T-helper 1 cell treated with Interleukin-12 subunit alpha and Interleukin-12 subunit beta and Interleukin-4 antibody, amounts not matched to agents 30 μg/mL and 1 μg/mL, for 36 hours (primary cell): Measurements from ENCODE around the gene MYEOV.

Experiments used
- H3K27ac Mint-ChIP-seq: one replicate; pipeline ENCODE4 v1.8.0; 2021; ENCODE audit warnings: mild to moderate bottlenecking, mixed read lengths
- H3K27me3 Mint-ChIP-seq: one replicate; pipeline ENCODE4 v1.8.0; 2021; ENCODE audit warnings: low read depth, mixed read lengths
- H3K36me3 Mint-ChIP-seq: one replicate; pipeline ENCODE4 v1.8.0; 2021; ENCODE audit warnings: low read depth, mixed read lengths
- H3K4me1 Mint-ChIP-seq: one replicate; pipeline ENCODE4 v1.8.0; 2021; ENCODE audit warnings: low read depth, mixed read lengths
- H3K4me3 Mint-ChIP-seq: one replicate; pipeline ENCODE4 v1.8.0; 2021; ENCODE audit warnings: mild to moderate bottlenecking, moderate library complexity, mixed read lengths
- H3K9me3 Mint-ChIP-seq: one replicate; pipeline ENCODE4 v1.8.0; 2021; ENCODE audit warnings: mixed read lengths

Gene MYEOV

DNA sequence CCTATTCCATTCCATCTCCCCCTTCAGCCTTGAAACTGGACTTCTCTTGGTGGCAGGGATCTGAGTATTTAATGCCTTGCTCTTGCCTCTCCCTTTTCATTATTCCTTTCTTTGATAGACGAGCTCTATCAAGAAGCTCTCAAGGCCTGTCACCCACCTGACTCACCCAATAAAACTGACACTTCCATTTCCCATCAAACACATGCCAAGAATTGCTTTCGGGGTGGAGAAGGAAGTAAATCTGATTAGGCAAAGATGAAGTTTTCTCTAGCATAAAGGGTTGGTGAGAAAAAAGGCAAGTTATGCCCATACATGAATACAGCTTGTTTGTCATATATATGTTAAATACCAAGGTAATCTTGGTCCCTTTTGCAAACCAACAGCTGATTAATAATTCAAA, 34.9 kb upstream of the MYEOV start:
- H3K27ac Mint-ChIP-seq, result no peak overlapping the region
- H3K4me1 Mint-ChIP-seq, result no peaks in the 10 kb centered on the region
- no peaks in the 10 kb centered on the region for H3K36me3 Mint-ChIP-seq
- peaks cover 28% of the 10 kb centered on the region for H3K9me3 Mint-ChIP-seq
- H3K4me3 Mint-ChIP-seq, result no peak overlapping the region
- no peaks in the 10 kb centered on the region for H3K27me3 Mint-ChIP-seq

DNA sequence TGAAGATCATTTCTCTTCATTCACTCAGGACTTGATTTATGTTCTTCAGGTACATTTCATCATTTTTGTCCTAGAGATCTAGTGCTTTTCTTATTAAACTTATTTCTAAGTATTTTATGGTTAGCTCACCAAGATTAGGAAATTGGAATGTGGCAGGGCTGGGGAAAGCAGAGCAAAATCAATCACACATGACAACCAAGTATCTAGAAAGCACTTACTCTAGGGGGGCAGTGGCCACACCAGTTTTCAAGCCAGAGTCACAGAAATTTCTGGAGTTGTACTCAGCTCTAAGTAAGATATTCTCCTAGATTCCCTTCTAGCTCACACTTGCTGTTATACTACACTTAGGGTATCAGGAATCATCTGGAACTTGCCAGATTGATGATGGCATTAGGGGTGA, 33.3 kb upstream of the MYEOV start:
- Mint-ChIP-seq H3K36me3 (no peaks in the 10 kb centered on the region), H3K4me1 (no peaks in the 10 kb centered on the region), H3K9me3 (peaks cover 19% of the 10 kb centered on the region), H3K4me3 (no peak overlapping the region), H3K27ac (no peak overlapping the region), H3K27me3 (no peaks in the 10 kb centered on the region)

DNA sequence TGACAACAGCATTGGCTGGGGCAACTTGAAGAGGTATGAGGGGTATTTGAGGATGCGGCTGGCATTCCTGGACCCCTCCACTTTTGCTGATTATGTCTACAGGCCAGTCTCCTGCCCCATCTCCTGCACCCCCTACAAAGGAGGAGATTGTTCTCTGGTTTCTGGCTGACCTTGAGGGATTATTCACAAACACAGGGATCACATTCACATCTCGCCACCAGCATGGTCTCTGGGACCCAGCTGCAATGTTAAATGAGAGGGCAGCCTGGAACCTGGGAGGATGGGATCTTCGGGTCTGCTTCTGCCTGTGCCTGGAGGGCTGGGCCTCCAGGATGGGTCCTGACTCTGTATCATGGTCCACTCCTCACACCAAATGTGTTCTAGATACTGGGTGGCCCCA, 32.8 kb upstream of the MYEOV start:
- H3K27me3 Mint-ChIP-seq, result no peaks in the 10 kb centered on the region
- no peak overlapping the region for H3K27ac Mint-ChIP-seq
- no peaks in the 10 kb centered on the region for H3K4me1 Mint-ChIP-seq
- H3K9me3 Mint-ChIP-seq, result peaks cover 14% of the 10 kb centered on the region
- H3K36me3 Mint-ChIP-seq, result no peaks in the 10 kb centered on the region
- no peak overlapping the region for H3K4me3 Mint-ChIP-seq

DNA sequence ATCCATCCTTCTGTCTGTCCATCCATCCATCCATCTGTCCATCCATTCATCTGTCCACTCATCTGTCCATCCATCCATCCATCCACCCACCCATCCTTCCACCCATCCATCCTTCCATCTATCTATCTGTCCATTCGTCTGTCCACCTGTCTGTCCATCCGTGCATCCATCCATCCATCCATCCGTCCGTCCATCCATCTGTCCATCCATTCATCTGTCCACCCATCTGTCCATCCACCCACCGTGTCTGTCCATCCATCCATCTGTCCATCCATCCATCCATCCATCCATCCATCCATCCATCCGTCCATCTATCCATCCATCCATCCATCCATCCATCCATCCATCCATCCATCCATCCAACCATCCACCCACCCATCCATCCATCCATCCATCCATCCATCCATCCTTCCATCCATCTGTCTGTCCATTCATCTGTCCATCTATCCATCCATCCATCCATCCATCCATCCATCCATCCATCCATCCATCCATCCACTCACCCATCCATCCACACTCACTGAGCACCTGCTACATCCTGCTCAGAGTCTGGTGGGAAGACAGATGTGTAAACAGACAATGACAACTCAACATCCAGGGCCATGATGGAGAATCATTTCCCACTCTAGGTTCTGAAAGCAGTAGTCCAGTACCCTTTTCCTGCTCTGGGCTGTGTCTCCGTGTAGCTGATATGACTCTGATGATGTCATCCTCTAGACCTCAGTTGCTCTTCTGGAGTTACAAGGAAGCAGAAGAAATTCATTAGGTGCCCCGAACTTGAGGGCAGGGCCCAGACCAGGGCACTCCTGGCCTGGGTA, 30.8 kb upstream of the MYEOV start:
- H3K4me3 Mint-ChIP-seq, result no peak overlapping the region
- H3K27me3 Mint-ChIP-seq, result no peaks in the 10 kb centered on the region
- H3K36me3 Mint-ChIP-seq, result no peaks in the 10 kb centered on the region
- H3K4me1 Mint-ChIP-seq, result no peaks in the 10 kb centered on the region
- peaks cover 8% of the 10 kb centered on the region for H3K9me3 Mint-ChIP-seq
- H3K27ac Mint-ChIP-seq, result no peak overlapping the region

DNA sequence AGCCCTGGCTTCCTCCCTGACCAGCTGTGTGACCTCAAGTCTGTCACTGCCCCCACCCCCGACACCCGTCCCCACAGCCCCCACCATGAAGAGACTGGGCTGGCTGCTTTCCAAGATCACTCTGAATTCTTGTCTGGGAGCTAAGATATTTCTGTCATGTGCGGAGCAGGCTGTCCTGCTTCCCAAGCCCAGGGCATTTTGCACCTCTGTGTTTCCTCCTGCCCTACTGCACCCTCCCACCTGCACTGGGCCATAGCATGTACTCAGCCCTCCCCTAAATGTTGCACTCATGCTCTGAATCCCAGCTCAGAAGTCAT, 30.3 kb upstream of the MYEOV start:
- Mint-ChIP-seq H3K27me3 (no peaks in the 10 kb centered on the region), H3K4me3 (no peak overlapping the region), H3K4me1 (no peaks in the 10 kb centered on the region), H3K9me3 (peaks cover 8% of the 10 kb centered on the region), H3K36me3 (no peaks in the 10 kb centered on the region), H3K27ac (no peak overlapping the region)

DNA sequence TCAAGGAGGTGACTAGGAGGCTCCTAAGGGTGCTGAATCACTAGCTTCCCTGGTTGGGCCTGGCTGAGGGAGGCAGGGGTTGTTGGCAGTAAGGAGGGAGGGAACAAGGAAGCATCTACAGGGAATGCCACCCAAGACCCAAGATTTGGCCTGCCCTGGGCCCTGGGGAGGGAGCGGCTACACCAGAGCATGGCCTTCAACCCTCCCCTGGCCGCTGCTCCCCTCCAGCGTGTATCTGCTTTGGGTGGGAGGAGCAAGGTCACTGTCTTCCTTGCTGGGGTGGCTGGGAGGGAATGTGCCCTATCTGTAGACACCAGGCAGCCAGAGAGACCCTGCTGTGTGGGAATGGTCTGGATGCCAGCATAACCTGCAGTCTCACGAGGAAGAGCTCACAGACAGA, 29.5 kb upstream of the MYEOV start:
- no peak overlapping the region for H3K4me3 Mint-ChIP-seq
- no peaks in the 10 kb centered on the region for H3K4me1 Mint-ChIP-seq
- H3K27me3 Mint-ChIP-seq, result no peaks in the 10 kb centered on the region
- H3K36me3 Mint-ChIP-seq, result no peaks in the 10 kb centered on the region
- peaks cover 8% of the 10 kb centered on the region for H3K9me3 Mint-ChIP-seq
- H3K27ac Mint-ChIP-seq, result no peak overlapping the region

DNA sequence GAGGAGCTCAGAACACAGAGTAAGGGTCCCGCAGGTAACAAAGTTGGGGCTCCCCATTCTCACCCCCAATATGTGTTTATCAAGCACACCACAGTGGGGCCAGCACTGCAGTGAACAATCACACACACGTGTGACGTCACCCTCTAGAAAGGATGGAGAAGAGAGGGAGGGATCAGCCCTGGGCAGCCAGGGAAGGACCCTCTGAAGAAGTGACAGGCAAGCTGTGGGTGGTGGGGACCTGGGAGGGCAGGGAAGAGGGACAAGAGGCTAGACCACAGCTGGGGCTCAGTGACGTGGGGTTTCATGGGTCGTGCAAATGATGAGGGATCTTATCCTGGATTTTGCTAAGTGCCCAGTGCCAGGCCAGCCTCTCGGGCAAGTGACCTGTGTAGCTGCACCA, 28.7 kb upstream of the MYEOV start:
- H3K4me1 Mint-ChIP-seq, result no peaks in the 10 kb centered on the region
- H3K9me3 Mint-ChIP-seq, result peaks cover 8% of the 10 kb centered on the region
- H3K27ac Mint-ChIP-seq, result no peak overlapping the region
- H3K4me3 Mint-ChIP-seq, result no peak overlapping the region
- no peaks in the 10 kb centered on the region for H3K27me3 Mint-ChIP-seq
- H3K36me3 Mint-ChIP-seq, result no peaks in the 10 kb centered on the region

DNA sequence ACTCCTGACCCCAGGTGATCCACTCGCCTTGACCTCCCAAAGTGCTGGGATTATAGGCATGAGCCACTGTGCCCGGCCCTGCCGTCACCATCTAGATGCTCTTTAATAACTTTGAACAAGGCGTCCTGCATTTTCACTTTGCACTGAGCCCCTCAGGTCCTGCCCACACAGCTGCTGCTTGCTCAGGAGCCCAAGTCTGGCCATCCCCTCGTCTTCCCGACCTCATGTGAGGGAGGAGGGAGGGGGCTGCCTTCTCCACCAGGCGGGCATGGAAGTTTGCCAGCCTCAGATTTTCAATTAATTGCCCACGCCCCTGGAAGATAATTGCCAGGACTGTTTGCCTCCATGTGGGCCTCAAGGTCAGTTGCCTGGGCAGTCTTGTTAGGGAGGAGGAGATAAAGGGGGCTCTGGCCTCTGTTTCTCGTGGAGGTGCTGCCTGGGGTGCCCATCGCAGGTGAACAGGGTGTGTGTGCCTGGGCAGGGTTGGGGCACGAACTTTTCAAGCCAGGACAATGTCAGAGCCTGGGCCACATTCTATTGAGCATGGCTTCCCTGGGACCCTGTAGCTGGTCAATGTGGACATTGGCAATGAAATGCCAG, 27.9 kb upstream of the MYEOV start:
- Mint-ChIP-seq H3K9me3 (peaks cover 8% of the 10 kb centered on the region), H3K27me3 (no peaks in the 10 kb centered on the region), H3K4me3 (no peak overlapping the region), H3K36me3 (no peaks in the 10 kb centered on the region), H3K27ac (no peak overlapping the region), H3K4me1 (no peaks in the 10 kb centered on the region)

DNA sequence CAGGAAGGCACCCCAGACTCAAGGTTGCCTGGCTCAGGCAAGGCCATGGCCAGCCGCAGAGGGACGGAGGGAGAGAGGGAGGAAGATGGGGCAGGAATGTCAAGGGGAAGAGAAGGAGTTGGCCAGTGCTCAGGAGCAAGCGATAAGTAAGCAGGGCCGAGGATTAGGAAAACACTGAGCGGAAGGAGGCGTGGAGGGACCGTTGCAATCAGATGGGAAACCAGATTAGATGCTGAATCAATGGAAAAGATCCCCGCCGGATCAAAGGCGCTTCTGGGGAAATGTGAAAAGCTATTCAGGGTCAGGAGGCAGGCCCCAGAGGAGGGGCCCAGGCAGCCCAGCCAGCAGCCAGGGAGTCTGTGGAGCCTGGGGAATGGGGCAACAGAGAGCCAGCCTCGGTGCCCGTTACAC, 26.6 kb upstream of the MYEOV start:
- Mint-ChIP-seq H3K9me3 (peaks cover 5% of the 10 kb centered on the region), H3K27me3 (no peaks in the 10 kb centered on the region), H3K36me3 (no peaks in the 10 kb centered on the region), H3K4me3 (no peak overlapping the region), H3K4me1 (no peaks in the 10 kb centered on the region), H3K27ac (no peak overlapping the region)

DNA sequence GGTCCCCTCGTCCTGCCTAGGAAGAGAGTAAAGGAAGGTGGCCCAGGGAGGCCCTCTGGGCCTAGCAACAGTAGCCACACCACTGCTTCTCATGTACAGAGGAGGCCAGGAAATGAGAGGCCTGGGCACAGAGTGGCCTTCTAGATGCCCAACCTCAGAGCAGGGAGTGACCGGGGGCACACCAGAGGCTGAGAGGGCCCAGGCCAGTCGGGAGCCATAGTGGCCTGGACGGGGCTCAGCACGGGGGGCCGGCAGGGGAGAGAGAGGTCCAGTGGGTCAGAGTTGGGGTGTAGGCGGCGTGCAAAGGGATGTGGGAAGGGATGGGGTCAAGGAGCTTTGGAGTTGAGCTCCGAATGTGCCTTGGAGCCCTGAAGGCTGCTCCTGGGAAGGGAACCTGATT, 25.0 kb upstream of the MYEOV start:
- Mint-ChIP-seq H3K36me3 (no peaks in the 10 kb centered on the region), H3K4me3 (no peak overlapping the region), H3K27me3 (no peaks in the 10 kb centered on the region), H3K4me1 (no peaks in the 10 kb centered on the region), H3K9me3 (no peaks in the 10 kb centered on the region), H3K27ac (no peak overlapping the region)

DNA sequence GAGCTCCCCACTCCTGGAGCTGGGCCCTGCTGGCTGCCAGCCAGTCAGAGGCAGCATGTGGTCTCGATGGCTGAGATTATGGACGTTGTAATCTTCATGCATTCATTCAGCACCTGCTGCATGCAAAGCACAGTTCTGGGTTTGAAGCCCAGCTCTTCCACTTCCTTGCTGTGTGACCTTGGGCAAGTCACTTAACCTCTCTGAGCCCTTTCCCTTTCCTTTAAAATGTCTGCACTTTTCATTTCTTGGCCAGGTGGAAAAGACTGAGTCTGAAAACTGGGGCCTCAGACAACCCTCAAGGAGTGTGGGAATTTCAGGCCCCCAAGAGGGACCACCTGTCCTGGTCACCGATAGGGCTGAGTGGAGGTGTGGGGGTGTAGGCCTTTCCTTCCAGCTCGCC, 24.6 kb upstream of the MYEOV start:
- Mint-ChIP-seq H3K9me3 (no peaks in the 10 kb centered on the region), H3K27ac (no peak overlapping the region), H3K4me3 (no peak overlapping the region), H3K36me3 (no peaks in the 10 kb centered on the region), H3K4me1 (no peaks in the 10 kb centered on the region), H3K27me3 (no peaks in the 10 kb centered on the region)

DNA sequence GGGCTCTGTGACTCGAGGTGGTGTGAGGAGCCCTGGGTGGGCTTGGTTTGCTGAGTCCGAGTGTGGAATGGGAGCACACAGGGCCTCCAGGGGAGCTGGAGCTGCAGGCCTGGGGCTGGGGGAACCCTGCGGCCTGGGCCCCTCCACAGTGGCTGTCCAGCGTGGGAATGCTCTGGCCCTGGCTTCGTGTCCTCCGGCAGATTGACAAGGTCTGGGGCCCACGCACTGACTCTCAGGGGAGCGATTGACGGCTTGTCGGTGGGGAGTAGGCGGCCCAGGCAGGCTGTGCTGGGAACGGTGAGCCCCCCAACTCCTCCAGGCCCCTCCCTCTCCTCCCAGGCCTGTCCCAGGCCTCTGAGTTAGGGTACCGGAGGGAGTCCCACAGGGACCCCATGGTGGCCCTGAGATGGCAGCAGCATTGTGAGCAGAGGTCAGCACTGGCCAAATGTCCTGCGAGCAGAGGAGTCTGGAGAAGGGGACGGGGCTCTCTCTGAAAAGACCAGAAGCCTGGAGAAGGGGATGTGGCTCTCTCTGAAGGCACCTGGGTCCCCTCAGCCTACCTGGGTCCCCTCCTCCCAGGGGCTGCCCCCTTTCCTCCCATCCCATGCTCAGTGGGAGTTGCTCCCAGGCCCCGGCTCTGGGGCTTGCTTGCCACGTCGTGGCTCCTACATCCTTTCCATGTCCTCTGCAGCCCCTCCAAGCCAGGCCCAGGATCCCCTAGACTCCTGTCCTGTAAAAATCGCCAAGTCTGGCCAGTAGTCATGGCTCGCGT, 23.8 kb upstream of the MYEOV start:
- no peaks in the 10 kb centered on the region for H3K4me1 Mint-ChIP-seq
- H3K27me3 Mint-ChIP-seq, result no peaks in the 10 kb centered on the region
- H3K27ac Mint-ChIP-seq, result no peak overlapping the region
- H3K36me3 Mint-ChIP-seq, result no peaks in the 10 kb centered on the region
- H3K9me3 Mint-ChIP-seq, result no peaks in the 10 kb centered on the region
- no peak overlapping the region for H3K4me3 Mint-ChIP-seq

DNA sequence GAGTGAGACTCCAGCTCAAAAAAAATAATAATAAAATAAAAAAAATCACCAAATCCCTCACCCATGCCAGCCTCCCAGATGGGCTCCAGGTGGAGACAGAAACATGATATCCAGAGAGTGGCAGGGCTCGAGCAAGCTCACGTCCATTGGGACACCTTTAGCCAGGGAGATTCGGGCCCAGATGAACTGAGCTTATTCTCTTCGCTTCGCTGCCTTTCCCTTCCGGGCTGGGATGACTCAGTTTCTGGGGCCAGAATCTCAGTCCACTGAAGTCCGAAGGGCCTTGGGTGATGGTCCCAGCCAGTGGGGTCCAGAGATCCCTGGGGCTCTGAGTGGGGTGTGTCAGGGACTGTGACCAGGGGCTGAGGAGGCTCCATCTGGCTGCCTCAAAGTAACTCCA, 23.0 kb upstream of the MYEOV start:
- no peak overlapping the region for H3K4me3 Mint-ChIP-seq
- no peak overlapping the region for H3K27ac Mint-ChIP-seq
- H3K9me3 Mint-ChIP-seq, result no peaks in the 10 kb centered on the region
- no peaks in the 10 kb centered on the region for H3K27me3 Mint-ChIP-seq
- H3K4me1 Mint-ChIP-seq, result no peaks in the 10 kb centered on the region
- no peaks in the 10 kb centered on the region for H3K36me3 Mint-ChIP-seq

DNA sequence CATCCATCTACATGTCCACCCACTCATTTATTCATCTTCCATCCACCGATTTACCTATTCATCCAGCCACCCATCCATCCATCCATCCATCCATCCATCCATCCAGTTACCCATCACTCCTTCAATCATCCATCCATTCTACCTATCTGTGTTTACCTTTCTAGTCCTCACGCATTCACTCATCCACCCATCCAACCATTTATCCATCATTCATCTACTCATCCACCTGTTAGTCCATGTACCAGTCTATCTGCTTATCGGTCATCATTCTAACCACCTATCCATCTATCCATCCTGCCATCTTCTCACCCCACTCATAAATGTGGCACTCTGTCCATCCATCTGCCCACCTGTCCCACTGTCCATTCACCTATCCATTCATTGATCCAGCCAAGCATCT, 21.9 kb upstream of the MYEOV start:
- no peak overlapping the region for H3K27ac Mint-ChIP-seq
- no peaks in the 10 kb centered on the region for H3K9me3 Mint-ChIP-seq
- no peak overlapping the region for H3K4me3 Mint-ChIP-seq
- H3K27me3 Mint-ChIP-seq, result no peaks in the 10 kb centered on the region
- H3K36me3 Mint-ChIP-seq, result no peaks in the 10 kb centered on the region
- H3K4me1 Mint-ChIP-seq, result no peaks in the 10 kb centered on the region

DNA sequence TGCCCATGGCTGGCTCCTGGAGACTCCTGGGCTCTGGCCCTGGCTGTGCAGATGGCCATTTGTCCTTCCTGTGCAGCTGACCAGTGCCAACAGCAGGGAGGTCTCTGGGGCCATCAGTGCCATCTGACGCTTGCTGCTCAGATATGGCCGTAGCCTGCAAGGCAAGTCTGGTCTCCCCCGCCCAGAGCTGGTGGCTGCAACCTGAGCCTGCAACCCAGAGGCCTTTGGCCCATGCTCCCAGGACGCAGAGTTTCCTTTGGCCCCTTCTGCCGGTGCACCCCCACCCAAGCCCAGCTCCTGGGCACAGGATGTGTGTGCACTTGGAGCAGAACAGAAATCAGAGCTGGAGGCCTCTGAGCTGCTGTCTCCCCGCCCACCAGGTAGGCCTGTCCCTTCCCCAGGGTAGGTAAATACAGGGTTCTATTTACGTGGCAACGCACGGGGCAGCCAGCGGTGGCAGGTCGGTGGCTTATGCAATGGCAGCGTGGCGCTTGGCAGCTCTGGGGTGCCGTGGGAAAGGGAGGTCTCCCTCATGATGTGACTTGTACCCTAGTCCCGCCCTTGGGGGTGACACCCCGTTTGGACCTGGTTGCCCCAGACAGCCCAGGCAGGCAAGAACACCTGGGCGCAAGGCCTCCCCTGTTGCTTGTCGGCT, 21.0 kb upstream of the MYEOV start:
- H3K4me3 Mint-ChIP-seq, result no peak overlapping the region
- no peak overlapping the region for H3K27ac Mint-ChIP-seq
- no peaks in the 10 kb centered on the region for H3K4me1 Mint-ChIP-seq
- H3K27me3 Mint-ChIP-seq, result no peaks in the 10 kb centered on the region
- no peaks in the 10 kb centered on the region for H3K36me3 Mint-ChIP-seq
- no peaks in the 10 kb centered on the region for H3K9me3 Mint-ChIP-seq
